ENCODE measurements around the gene HMGXB4.
A peak's percentile ranks its signal among the peaks of the same experiment; 100 is the strongest.

Gene HMGXB4

GRCh38 chr22:35258191-35258988 lies 1.1 kb downstream of the HMGXB4 start:
- DNase-seq: no peak

DNA sequence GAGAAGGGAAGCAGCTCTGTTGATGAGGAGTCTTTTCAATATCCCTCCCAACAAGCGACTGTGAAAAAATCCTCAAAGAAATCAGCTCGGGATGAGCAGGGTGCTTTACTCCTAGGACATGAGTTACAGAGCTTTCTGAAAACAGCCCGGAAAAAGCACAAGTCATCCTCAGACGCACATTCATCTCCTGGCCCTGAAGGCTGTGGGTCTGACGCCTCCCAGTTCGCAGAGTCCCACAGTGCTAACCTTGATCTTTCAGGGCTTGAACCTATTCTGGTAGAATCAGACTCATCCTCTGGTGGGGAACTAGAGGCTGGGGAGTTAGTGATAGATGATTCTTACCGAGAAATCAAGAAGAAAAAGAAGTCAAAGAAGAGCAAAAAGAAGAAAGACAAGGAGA lies 7.7 kb downstream of the HMGXB4 start:
- DNase-seq: no peak

GRCh38 chr22:35266277-35266676 lies 9.0 kb downstream of the HMGXB4 start:
- DNase-seq: no peak

DNA sequence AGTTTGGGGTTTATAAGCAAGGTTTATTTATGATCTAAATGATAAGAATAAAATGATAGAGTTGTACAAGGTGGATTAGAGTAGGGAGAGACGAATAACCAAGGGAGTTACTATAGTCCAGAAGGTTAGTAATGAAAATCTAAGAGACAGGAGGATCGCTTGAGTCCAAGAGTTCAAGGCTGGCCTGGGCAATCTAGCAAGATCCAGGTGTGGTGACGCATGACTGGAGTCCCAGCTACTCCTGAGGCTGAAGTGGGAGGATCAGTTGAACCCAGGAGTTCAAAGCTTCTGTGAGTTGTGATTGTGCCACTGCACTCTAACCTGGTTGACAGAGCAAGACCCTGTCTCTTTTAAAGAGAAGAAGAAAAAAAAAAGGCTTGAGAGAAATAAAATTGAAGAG lies 12.3 kb downstream of the HMGXB4 start:
- no peak for DNase-seq

GRCh38 chr22:35274154-35274871 lies 17.0 kb downstream of the HMGXB4 start:
- DNase-seq: no peak

DNA sequence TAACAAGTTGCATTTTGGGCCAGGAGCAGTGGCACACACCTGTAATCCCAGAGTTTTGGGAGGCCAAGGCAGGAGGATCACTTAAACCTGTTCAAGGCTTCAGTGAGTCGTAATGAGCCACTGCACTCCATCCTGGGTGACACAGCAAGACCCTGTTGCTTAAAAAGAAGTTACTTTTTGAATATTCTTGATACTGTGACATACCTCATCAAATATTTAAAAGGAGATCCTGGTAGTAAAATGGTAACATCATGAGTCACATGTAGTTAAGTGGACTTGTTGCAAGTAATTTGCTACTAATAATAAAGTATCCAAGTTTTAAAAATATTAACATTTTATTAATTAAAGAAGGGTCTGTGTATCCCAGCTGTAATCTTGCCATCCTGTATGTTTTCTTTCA lies 18.3 kb downstream of the HMGXB4 start:
- DNase-seq: no peak

DNA sequence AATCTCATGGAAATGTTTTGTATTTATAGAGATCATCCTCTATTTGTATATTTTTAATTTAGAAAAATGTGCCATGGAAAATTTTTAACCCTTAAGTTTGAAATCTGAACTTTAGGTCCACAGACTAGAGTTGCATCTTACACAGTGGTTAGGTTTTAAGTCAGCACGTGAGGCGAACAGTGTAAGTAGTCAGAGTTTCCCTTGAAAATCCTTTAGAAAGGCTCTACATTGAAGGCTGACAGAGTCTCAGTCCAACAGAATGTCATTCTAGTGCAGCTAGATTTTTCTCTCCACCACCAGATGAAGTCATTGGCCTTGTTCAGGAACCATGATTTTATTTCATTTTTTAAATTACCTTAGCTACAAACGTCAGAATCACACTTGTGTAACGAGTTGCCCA lies 18.7 kb downstream of the HMGXB4 start:
- no peak for DNase-seq

DNA sequence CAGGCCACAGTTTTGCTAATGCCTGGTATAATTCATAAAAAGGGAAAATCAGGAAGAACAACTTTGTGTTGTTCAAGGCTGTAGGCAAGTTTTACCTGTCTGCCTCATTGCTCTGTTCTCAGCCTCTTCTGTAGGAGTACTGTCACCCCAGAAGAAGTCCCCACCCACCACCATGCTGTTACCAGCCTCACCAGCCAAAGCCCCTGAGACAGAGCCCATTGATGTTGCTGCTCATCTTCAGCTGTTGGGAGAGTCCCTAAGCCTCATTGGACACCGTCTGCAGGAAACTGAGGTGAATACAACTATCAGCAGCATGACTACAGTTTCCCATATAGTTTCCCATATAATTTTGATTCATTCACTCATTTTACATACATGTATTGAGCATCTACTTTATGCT lies 30.8 kb downstream of the HMGXB4 start:
- no peak for DNase-seq

GRCh38 chr22:35292786-35293185 lies 35.5 kb downstream of the HMGXB4 start:
- no peak for DNase-seq

GRCh38 chr22:35296051-35296450 lies 38.8 kb downstream of the HMGXB4 start:
- no peak for DNase-seq

DNA sequence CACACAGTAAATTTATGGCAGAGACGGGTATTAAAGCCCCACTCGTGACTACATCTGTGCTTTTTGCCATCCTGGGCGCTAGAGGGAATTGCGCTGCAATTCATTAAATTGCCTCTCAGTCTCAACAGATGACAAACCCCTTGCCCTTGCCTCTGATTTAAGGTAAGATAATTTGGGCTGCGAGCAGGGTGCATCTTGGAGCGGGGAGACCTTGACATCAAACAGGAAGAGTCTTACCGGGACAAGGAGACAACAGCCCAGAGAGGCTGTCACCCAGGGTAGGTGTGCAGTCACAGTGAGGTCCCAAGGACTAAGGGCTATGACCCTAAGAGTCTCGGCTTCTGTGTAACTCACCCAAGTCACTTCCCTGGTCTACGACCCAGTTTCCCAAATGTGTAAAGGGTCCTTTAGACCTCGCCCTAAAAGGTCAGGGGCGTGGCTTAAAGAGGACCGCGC lies 42.0 kb downstream of the HMGXB4 start:
- DNase-seq: no peak

- DNase-seq: peak; percentile 97
Measured at GRCh38 chr22:35299673-35300499, 42.6 kb downstream of the HMGXB4 start, which contains the start of gene TOM1. TOM1 (plus strand) TSS chr22:35299894; CDS start chr22:35299929, 35 bp downstream.

- no peak for DNase-seq
Measured at GRCh38 chr22:35301372-35301874, 44.1 kb downstream of the HMGXB4 start.

GRCh38 chr22:35303029-35303624 lies 45.8 kb downstream of the HMGXB4 start:
- no peak for DNase-seq

DNA sequence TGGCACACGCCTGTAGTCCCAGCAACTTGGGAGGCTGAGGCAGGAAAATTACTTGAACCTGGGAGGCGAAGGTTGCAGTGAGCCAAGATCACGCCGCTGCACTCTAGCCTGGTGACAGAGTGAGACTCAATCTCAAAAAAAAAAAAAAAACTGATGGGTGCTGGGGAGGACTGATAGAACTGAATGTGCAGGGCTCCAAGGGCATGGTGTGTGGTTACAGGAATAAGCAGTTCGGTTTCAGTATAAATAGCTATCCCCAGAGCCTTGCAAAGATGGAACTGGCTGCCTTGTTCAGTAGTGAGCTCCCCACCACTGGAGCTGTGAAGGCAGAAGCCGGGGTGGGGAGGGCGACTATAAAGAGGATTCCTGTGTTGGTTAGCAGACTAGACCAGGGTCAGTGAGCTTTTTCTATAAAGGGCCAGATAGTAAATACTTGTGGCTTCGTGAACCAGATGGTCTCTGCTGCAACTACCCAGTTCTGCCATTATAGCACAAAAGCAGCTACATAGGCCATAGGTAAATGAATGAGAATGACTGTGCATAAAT lies 48.3 kb downstream of the HMGXB4 start:
- no peak for DNase-seq

GRCh38 chr22:35306350-35306967 lies 49.2 kb downstream of the HMGXB4 start:
- DNase-seq: peak; percentile 27

GRCh38 chr22:35307372-35307771 lies 50.1 kb downstream of the HMGXB4 start:
- no peak for DNase-seq

DNA sequence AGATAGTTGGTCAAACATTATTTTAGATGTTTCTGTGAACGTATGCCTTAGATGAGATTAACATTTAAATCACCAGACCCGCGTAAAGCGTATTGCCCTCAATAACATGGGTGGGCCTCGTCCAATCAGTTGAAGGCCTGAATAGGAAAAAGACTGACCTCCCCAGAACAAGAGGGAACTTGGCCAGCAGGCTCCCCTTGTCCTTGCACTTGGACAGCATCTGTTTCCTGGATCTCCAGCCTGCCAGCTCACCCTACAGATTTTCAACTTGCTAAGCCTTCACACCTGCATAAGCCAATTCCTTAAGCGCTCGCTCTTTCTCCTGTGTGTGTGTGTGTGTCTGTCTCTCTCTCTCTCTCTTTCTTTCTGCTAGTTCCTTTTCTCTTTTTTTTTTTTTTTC lies 50.6 kb downstream of the HMGXB4 start:
- no peak for DNase-seq

DNA sequence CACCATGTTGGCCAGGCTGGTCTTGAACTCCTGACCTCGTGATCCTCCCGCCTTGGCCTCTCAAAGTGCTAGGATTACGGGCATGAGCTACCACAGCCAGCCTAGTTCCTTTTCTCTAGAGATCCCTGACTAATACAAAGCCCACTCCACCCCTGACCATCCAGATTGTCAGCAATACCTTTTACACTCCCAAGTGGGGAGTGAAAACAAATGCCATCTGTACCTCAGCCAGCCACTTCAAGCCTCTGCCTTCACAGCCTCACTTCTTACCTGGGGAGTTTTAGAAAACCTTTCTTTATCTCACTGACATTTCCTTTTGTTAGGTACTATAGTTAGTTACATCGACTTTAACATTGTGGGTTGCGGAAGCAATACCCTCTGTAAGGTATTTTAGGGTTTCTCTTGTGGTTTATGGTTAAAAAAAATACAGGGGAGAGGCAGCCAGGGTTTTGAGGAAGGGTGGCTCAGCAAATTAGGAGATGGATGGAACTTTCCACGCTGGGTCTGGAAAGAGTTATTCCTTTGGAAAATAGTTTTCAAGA lies 51.3 kb downstream of the HMGXB4 start:
- DNase-seq: no peak

DNA sequence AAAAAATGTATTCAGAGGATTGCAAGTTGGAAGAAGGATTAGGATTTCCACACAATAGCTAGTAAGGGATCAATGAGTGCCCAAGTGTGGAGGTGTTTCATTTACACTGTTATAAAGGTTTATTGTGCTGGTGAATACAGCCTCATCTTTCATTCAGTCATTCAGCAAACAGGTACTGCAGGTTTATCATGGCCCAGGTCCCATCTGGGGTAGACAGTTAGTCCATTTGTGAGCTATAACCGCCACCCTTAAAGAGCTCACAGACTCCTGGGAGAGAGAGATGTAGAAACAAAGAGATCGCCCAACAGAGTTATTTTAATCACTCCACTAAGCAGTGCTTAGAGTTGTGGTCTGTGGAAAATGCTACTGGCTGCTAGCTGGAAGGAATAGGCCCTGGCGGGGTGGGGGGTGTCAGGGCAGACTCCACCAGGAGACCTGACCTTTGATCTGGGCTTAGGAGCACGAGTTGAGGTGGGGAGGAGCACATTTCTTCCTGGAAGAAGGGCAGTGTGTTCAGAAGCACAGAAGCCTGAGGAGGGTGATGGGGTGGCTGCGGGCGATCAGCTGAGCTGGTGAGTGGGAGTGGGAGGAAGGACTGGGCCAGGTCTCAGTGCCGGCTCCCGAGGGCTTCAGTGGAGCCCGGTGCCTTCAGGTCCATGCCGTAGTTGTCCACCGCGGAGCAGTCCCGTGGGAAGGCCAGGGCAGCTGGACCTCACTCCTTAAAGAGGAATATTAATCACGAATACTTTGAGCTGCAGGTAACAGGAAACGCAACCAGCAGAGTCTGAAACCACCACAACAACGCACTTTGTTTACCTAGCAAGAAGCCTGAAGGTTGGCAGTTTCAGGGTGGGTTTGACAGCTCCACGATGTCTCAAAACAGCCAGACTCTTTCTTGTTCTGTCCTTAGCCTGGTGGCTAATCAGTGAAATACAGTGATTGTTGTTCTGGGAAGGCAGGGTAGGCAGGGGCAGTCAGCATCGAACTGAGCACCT lies 53.6 kb downstream of the HMGXB4 start:
- DNase-seq: peak; percentile 14
